ENCODE data around the gene RNASE12.

DNA sequence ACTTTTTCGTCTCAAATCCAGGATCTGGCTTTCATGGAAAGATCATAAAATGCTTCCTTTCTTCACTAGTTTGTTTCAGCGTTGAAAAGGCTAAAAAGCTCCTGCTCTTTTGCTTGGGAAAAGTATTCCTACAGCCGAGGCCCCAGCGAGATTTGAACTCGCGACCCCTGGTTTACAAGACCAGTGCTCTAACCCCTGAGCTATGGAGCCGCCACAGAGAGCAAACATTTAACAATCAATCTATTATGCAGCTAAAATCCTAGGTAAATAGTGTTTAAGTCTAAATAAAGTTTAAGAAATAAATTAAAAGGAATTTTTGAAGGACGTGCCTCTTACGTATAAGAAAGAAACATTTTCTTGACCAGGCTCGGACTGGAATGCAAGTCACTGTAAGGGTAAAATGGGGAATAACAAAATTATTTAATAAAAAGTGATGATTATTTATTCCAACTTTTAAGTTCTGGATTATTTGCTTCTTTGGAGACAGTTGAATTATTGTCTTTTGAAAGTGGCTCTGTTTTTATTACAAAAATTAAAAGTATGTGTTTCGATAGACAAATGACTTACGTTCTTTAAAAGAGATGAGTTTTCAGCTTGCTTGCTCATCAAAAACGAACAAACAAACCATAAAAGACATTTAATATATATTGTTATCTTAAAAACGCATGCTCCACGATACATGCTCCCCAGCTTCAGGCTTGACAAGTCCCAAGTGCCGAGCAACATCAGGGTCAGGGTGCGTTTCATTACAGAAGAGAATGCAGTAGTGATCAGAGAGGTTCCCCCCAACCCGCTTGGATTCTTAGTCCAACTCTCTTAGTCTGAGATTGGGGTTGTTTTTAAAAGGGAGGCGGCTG lies 40.1 kb upstream of the RNASE12 start:
- TF ChIP-seq, protein P1, sequence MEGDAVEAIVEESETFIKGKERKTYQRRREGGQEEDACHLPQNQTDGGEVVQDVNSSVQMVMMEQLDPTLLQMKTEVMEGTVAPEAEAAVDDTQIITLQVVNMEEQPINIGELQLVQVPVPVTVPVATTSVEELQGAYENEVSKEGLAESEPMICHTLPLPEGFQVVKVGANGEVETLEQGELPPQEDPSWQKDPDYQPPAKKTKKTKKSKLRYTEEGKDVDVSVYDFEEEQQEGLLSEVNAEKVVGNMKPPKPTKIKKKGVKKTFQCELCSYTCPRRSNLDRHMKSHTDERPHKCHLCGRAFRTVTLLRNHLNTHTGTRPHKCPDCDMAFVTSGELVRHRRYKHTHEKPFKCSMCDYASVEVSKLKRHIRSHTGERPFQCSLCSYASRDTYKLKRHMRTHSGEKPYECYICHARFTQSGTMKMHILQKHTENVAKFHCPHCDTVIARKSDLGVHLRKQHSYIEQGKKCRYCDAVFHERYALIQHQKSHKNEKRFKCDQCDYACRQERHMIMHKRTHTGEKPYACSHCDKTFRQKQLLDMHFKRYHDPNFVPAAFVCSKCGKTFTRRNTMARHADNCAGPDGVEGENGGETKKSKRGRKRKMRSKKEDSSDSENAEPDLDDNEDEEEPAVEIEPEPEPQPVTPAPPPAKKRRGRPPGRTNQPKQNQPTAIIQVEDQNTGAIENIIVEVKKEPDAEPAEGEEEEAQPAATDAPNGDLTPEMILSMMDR (IDR thresholded peaks at IDR 0.05; ENCODE audit: low read length): no peak
- no peak for TF ChIP-seq EZH2phosphoT487 (IDR thresholded peaks at IDR 0.05; ENCODE audit: low read length)
- no peak for TF ChIP-seq EZH2 (optimal IDR thresholded peaks at IDR 0.05; ENCODE audit: low read depth, low read length)
